Esophagus squamous epithelium (tissue), 4 donors: ENCODE results near the gene LHPP.

Experiments
- CTCF ChIP-seq, 6 experiments: fragments of 450-650 bp in 4 of 6; fragments of 200-600 bp in 2 of 6; sonication (generic) in 2 of 6; IDR thresholded peaks; one replicate each; pipeline ENCODE4 v1.5.1; 2016 to 2019; ENCODE audit warnings: antibody characterized with exemption in 6 of 6, mild to moderate bottlenecking in 4 of 6, moderate library complexity in 4 of 6
- POLR2A ChIP-seq, 4 donors: fragments of 450-650 bp; IDR thresholded peaks; one replicate each; pipeline ENCODE4 v1.6.1; 2017; ENCODE audit warnings: antibody characterized with exemption in 4 of 4, mild to moderate bottlenecking in 4 of 4, moderate library complexity in 3 of 4

GRCh38 chr10:124578231-124579010 is 116.8 kb downstream of the LHPP start:
- TF ChIP-seq POLR2A (IDR thresholded peaks at IDR 0.05): no peak
- no peak for TF ChIP-seq CTCF (IDR thresholded peaks at IDR 0.05)
